Body of pancreas (tissue), 4 donors: ENCODE measurements around the gene N4BP2. TPM values are rescaled to one million over a fixed set of nuclear protein-coding genes. Genes with fewer than 3 reads are reported as not detected.

Experiments used
- ATAC-seq: fragments of 150-250 bp; one replicate; pipeline ENCODE4 v1.9.1; 2016
- DNase-seq, 4 donors: peaks; one replicate each; pipeline ENCODE4 v3.0.0-alpha.2; 2019
- H3K27ac ChIP-seq, 4 donors: fragments of 200-600 bp; sonication (generic); 1 replicate in 3 of 4; 2 replicates in 1 of 4; pipeline versions ENCODE4 v1.5.1 to v1.6.1; 2016 to 2019; ENCODE audit warnings: mild to moderate bottlenecking in 1 of 4, mixed read lengths in 1 of 4, moderate library complexity in 1 of 4
- H3K27me3 ChIP-seq, 2 donors: fragments of 200-600 bp; sonication (generic); one replicate each; pipeline ENCODE4 v1.6.0; 2016; ENCODE audit warnings: mild to moderate bottlenecking in 1 of 2
- H3K36me3 ChIP-seq, 2 donors: fragments of 200-600 bp; sonication (generic); replicated peaks in 1 of 2; 2 replicates each; pipeline ENCODE4 v1.5.1; 2016; ENCODE audit warnings: low read depth in 2 of 2; ENCODE audit not compliant: insufficient read depth in 1 of 2
- H3K4me1 ChIP-seq: fragments of 200-600 bp; sonication (generic); one replicate; pipeline ENCODE4 v1.6.0; 2016
- H3K4me3 ChIP-seq, 2 donors: fragments of 200-600 bp; sonication (generic); 1 replicate in 1 of 2; 2 replicates in 1 of 2; pipeline ENCODE4 v1.5.1; 2016 to 2019
- H3K9me3 ChIP-seq, 3 donors: fragments of 200-600 bp; sonication (generic); 1 replicate in 2 of 3; 2 replicates in 1 of 3; pipeline ENCODE4 v1.5.1; 2016
- POLR2A ChIP-seq, 3 donors: fragments of 450-650 bp; IDR thresholded peaks; one replicate each; pipeline ENCODE4 v1.6.1; 2016; ENCODE audit warnings: antibody characterized with exemption in 3 of 3, mild to moderate bottlenecking in 2 of 3
- WGBS, 2 donors: methylation state at CpG; one replicate each; pipeline ENCODE4 v1.1.5; 2017; 5-methylcytosine and 5-hydroxymethylcytosine counted together
- intact Hi-C: fragments of 100-400 bp; cut with DNase I; formaldehyde crosslinking; loops from one replicate; pipeline ENCODE4 v1.15.1; 2023
- total RNA-seq, 2 donors: library from RNA; depleted of rRNA; stranded (reverse); fragments of >200 nt; gene quantifications; one replicate each; pipeline ENCODE4 v1.1.0, GENCODE V29; 2016
- TF ChIP-seq, protein P1 (sequence below), 7 experiments: fragments of 450-650 bp in 4 of 7; fragments of 200-600 bp in 3 of 7; sonication (generic) in 3 of 7; IDR thresholded peaks; one replicate each; pipeline ENCODE4 v1.5.1; 2016 to 2019; ENCODE audit warnings: antibody characterized with exemption in 7 of 7

The N4BP2 gene
- total RNA-seq, 2 donors from 2014 or later, result 14.8 to 15.0 TPM

DNA sequence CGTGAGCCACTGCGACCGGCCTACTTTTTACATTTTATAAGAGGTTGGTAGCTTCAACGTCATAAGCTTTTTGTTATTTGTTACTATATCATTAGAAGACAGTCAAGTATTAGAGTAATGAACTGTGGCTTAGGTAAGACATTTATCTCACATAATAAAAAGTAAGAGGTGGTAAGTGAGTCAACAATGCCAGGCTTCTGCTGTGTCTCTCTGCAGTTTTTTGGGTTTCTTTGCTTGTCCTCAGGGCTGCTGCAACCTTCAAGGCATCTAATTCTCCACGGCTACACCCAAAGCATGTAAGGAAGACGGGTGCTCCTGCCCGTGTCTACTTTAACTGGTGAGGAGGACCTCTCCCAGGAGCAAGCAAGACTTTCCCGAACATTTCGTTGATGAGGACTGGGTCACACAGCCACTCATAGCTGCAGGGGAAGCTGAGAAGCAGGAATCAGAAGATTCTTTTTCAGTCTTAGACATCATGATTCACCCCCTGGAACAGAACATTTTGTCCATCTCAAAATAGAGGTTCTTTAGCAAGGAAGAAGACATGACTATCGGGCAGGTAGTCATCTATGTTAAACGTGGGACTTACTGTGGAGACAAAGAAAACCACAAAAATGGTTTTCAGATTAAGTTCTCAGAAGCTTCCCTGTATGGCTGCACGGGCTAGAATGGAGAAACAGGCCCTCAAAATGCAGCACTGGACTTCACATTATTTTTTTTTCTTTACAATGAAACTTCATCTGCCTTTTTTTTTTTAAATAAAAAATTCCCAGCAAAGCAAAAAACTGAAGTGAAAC lies 127.2 kb downstream of the N4BP2 start:
- Histone ChIP-seq H3K27ac (no peak overlapping the region), H3K9me3 (no peaks in the 10 kb centered on the region), H3K36me3 (no peaks in the 10 kb centered on the region), H3K4me1 (peaks cover 5% of the 10 kb centered on the region), H3K4me3 (no peak overlapping the region), H3K27me3 (no peaks in the 10 kb centered on the region)
- ATAC-seq (no peak), DNase-seq (no peak)
- WGBS, 2 donors, result 86 to 88% methylated on average over 12 of the region's 12 CpGs
- intact Hi-C loops, result no loop called here
- TF ChIP-seq, protein P1, sequence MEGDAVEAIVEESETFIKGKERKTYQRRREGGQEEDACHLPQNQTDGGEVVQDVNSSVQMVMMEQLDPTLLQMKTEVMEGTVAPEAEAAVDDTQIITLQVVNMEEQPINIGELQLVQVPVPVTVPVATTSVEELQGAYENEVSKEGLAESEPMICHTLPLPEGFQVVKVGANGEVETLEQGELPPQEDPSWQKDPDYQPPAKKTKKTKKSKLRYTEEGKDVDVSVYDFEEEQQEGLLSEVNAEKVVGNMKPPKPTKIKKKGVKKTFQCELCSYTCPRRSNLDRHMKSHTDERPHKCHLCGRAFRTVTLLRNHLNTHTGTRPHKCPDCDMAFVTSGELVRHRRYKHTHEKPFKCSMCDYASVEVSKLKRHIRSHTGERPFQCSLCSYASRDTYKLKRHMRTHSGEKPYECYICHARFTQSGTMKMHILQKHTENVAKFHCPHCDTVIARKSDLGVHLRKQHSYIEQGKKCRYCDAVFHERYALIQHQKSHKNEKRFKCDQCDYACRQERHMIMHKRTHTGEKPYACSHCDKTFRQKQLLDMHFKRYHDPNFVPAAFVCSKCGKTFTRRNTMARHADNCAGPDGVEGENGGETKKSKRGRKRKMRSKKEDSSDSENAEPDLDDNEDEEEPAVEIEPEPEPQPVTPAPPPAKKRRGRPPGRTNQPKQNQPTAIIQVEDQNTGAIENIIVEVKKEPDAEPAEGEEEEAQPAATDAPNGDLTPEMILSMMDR (IDR thresholded peaks at IDR 0.05), result no peak
- no peak for TF ChIP-seq POLR2A (IDR thresholded peaks at IDR 0.05)

DNA sequence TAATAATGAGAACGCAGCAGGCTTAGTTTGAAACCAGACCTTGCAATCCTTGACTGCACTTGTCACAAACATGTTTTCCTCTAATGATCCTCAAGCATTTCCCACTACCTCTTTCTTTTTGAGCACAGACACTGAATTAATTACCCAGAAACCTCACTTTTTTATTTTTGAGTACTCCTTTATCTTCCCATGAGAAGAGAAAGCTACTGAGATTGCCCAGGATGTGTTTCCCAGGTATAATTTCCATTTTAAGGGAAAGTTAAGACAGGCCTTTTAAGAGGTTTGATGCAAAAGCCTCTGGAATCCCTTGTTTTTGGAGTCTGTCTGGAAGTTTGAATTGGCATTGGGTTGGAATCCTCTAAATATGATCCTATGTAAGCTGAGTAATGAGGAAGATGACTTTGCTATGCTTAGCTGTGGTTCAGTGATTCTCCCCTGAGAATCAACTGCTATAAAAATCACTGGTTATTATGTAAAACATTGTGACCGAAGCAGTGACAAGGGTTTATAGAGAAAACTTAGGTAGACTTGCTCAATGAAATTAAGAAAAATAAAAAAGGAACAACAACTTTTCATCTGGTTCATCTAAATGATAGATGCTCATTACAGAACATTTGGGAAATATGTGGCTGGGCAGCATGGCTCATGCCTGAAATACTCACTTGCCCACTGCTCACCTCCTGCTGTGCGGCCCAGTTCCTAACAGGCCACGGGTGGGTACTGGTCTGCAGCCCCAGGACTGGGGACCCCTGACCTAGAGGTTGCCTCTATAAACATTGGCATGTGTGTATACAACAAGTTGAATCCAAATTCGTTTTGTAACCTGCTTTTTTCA lies 129.4 kb downstream of the N4BP2 start:
- WGBS, 2 donors, result 83 to 86% methylated on average over 5 of the region's 5 CpGs
- ATAC-seq, result no peak
- Histone ChIP-seq H3K27ac (no peak overlapping the region), H3K4me3 (no peak overlapping the region), H3K27me3 (no peaks in the 10 kb centered on the region), H3K36me3 (no peaks in the 10 kb centered on the region), H3K4me1 (peaks cover 1% of the 10 kb centered on the region), H3K9me3 (no peaks in the 10 kb centered on the region)
- DNase-seq, result no peak
- intact Hi-C loops, result no loop called here
- no peak for TF ChIP-seq POLR2A (IDR thresholded peaks at IDR 0.05)
- TF ChIP-seq, protein P1 (IDR thresholded peaks at IDR 0.05), result no peak

DNA sequence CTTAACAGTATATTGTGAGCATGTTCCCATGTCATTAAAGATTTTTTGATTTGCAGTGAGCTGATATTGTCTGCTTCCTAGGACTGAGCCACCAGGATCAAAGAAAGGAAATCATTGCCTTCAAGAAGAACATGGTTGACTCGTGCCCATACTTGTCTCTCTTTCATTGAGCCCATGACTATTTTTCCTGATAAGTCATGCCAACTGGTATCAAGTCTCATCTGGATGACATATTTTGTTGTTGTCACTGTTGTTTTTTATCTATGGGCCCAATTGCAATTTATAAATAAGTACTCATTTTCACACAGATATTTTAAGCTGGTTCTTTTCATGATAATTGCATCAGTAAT lies 130.0 kb downstream of the N4BP2 start:
- H3K4me3 ChIP-seq, result no peak overlapping the region
- 79 to 90% methylated on average over 1 of the region's 1 CpG for WGBS, 2 donors
- no peaks in the 10 kb centered on the region for H3K27me3 ChIP-seq
- no peak for TF ChIP-seq POLR2A (IDR thresholded peaks at IDR 0.05)
- TF ChIP-seq, protein P1 (IDR thresholded peaks at IDR 0.05), result no peak
- intact Hi-C loops, result no loop called here
- DNase-seq (no peak), ATAC-seq (no peak)
- no peak overlapping the region for H3K27ac ChIP-seq
- H3K9me3 ChIP-seq, result no peaks in the 10 kb centered on the region
- peaks cover 7% of the 10 kb centered on the region for H3K4me1 ChIP-seq
- H3K36me3 ChIP-seq, result no peaks in the 10 kb centered on the region

DNA sequence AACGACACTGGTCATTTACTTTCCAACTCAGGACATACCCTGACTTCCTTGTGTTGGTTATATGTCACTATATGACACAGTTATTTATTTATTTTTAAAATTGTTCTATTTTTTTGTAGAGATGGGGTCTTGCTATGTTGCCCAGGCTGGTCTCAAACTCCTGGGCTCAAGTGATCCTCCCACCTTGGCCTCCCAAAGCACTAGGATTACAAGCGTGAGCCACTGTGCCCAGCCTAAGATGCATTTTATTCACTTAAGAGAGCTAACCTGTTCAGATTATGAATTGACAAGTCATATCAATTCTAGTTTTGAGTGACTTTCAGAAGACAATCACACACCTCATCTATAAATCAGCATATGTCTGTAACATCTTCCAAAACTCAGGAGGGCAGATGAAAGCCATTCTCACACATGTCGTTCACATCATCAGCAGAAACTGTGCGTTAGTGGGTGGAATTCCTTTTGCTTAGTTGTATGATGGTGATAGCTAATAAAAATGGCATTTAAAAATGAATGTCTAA lies 130.8 kb downstream of the N4BP2 start:
- Histone ChIP-seq H3K4me1 (peaks cover 9% of the 10 kb centered on the region), H3K4me3 (no peak overlapping the region), H3K9me3 (no peaks in the 10 kb centered on the region), H3K36me3 (no peaks in the 10 kb centered on the region), H3K27me3 (no peaks in the 10 kb centered on the region), H3K27ac (no peak overlapping the region)
- ATAC-seq (no peak), DNase-seq (no peak)
- intact Hi-C loops, result no loop called here
- 83 to 94% methylated on average over 4 of the region's 4 CpGs for WGBS, 2 donors
- TF ChIP-seq POLR2A (IDR thresholded peaks at IDR 0.05), result no peak
- TF ChIP-seq, protein P1 (IDR thresholded peaks at IDR 0.05), result no peak
